GM12878 (cell line): ENCODE results near the gene KLRG1. TPM values are rescaled to one million over a fixed set of nuclear protein-coding genes. Genes with fewer than 3 reads are reported as not detected.

ENCODE experiments used
- ATAC-seq: fragments of 200-7000 bp; cut with Tn5 transposase; 3 replicates; pipeline ENCODE4 v1.9.1; 2020; ENCODE audit warnings: mild to moderate bottlenecking, moderate library complexity
- BruUV-seq: library from RNA; stranded (reverse); fragments of 400-500 nt; replicated peaks from 2 replicates; lab custom pipeline; 2021; lab: Mats Ljungman, UMichigan
- CTCF ChIA-PET: fragments of 300-600 bp; sonication (Branson Sonifier 250); formaldehyde crosslinking; extraction: SDS; loops from one replicate; lab custom pipeline; 2021; ENCODE audit warnings: inconsistent platforms; lab: Yijun Ruan, JAX
- POLR2A ChIA-PET: fragments of 350-600 bp; formaldehyde crosslinking; extraction: SDS; loops from one replicate; lab custom pipeline; 2021; ENCODE audit warnings: inconsistent platforms; lab: Charles Lee
- RAD21 ChIA-PET: fragments of 300-600 bp; sonication (Branson Sonifier 250); formaldehyde crosslinking; loops from one replicate; lab custom pipeline; 2023; ENCODE audit warnings: antibody characterized with exemption; ENCODE audit not compliant: unreplicated experiment; lab: Charles Lee
- SMC1A ChIA-PET: fragments of 300-600 bp; sonication (Branson Sonifier 250); formaldehyde crosslinking; loops from one replicate; lab custom pipeline; 2023; ENCODE audit not compliant: unreplicated experiment, uncharacterized antibody; lab: Charles Lee
- DNase-seq: peaks from one replicate; pipeline ENCODE4 v3.0.0-alpha.2; 2011; ENCODE audit warnings: low read depth, low spot score
- FAIRE-seq: peaks from 3 replicates; lab custom pipeline; 2011; peaks lifted over from hg19 to GRCh38; lab: Jason Lieb, UNC
- H2AFZ ChIP-seq: 2 replicates; pipeline ENCODE4 v1.6.0; 2011; ENCODE audit warnings: low read depth, low read length, control low read depth; ENCODE audit not compliant: control insufficient read depth
- H3K27ac ChIP-seq: 2 replicates; pipeline ENCODE4 v1.5.1; 2011; ENCODE audit warnings: control low read depth; ENCODE audit not compliant: control insufficient read depth, insufficient read depth
- H3K27me3 ChIP-seq, 2 experiments: replicated peaks in 1 of 2; 2 replicates each; pipeline versions ENCODE4 v1.6.0 to v1.6.1; 2011; ENCODE audit warnings: low read length in 1 of 2; ENCODE audit not compliant: control insufficient read depth in 2 of 2, insufficient read depth in 2 of 2
- H3K36me3 ChIP-seq, 2 experiments: 2 replicates each; pipeline ENCODE4 v1.5.1; 2011; ENCODE audit warnings: low read length in 1 of 2; ENCODE audit not compliant: control insufficient read depth in 2 of 2, insufficient read depth in 2 of 2
- H3K4me1 ChIP-seq: 2 replicates; pipeline ENCODE4 v1.6.1; 2011; ENCODE audit warnings: mild to moderate bottlenecking, low read length, moderate library complexity, mixed read lengths; ENCODE audit not compliant: control insufficient read depth, insufficient read depth
- H3K4me2 ChIP-seq: 2 replicates; pipeline ENCODE4 v1.6.0; 2011; ENCODE audit warnings: control low read depth; ENCODE audit not compliant: control insufficient read depth, insufficient read depth
- H3K4me3 ChIP-seq: fragments of 200-600 bp; sonication (generic); 2 replicates; pipeline ENCODE4 v1.5.1; 2016
- H3K79me2 ChIP-seq: 2 replicates; pipeline ENCODE4 v1.6.0; 2011; ENCODE audit warnings: low read length; ENCODE audit not compliant: control insufficient read depth, insufficient read depth
- H3K9ac ChIP-seq: 2 replicates; pipeline ENCODE4 v1.8.0; 2011; ENCODE audit warnings: low read length, control low read depth, mixed read lengths; ENCODE audit not compliant: control insufficient read depth, insufficient read depth
- H3K9me3 ChIP-seq: replicated peaks from 3 replicates; pipeline ENCODE4 v1.5.1; 2011; ENCODE audit warnings: mild to moderate bottlenecking, low read length; ENCODE audit not compliant: control insufficient read depth, insufficient read depth
- H4K20me1 ChIP-seq: 2 replicates; pipeline ENCODE4 v1.6.0; 2011; ENCODE audit not compliant: control insufficient read depth, insufficient read depth
- CEBPB ChIP-seq, 2 experiments: fragments of 150-350 bp in 1 of 2; IDR thresholded peaks; 2 replicates each; pipeline ENCODE4 v1.6.1; 2012 to 2014; ENCODE audit warnings: low read depth in 2 of 2, low read length in 2 of 2, borderline replicate concordance in 1 of 2, inconsistent platforms in 1 of 2
- CHD4 ChIP-seq: fragments of 200-600 bp; sonication (generic); IDR thresholded peaks from 2 replicates; pipeline ENCODE4 v1.6.1; 2016; ENCODE audit warnings: mild to moderate bottlenecking
- FOXM1 ChIP-seq: IDR thresholded peaks from 2 replicates; pipeline ENCODE4 v1.6.1; 2012; ENCODE audit warnings: low read depth, mild to moderate bottlenecking, inconsistent platforms, low read length, moderate library complexity
- MLLT1 ChIP-seq: fragments of 450-650 bp; IDR thresholded peaks from 2 replicates; pipeline ENCODE4 v1.6.1; 2016; ENCODE audit warnings: mild to moderate bottlenecking
- RCOR1 ChIP-seq: conservative IDR thresholded peaks from 2 replicates; pipeline ENCODE4 v1.6.1; 2012; ENCODE audit warnings: low read depth, low read length, improper control_type of control experiment
- STAT1 ChIP-seq: fragments of 450-650 bp; conservative IDR thresholded peaks from 2 replicates; pipeline ENCODE4 v1.6.1; 2014; ENCODE audit warnings: antibody characterized with exemption, mild to moderate bottlenecking
- USF2 ChIP-seq: IDR thresholded peaks from 2 replicates; pipeline ENCODE4 v1.6.1; 2011; ENCODE audit warnings: low read depth, low read length, improper control_type of control experiment, borderline replicate concordance
- ZNF207 ChIP-seq: fragments of 450-650 bp; IDR thresholded peaks from 2 replicates; pipeline ENCODE4 v1.6.1; 2014; ENCODE audit warnings: antibody characterized with exemption, mild to moderate bottlenecking, borderline replicate concordance
- WGBS: methylation state at CpG from one replicate; pipeline ENCODE4 v1.1.6; 2016; ENCODE audit warnings: low lambda C conversion rate; ENCODE audit not compliant: insufficient replicate concordance, insufficient coverage; ENCODE audit errors: missing lambda C conversion rate; 5-methylcytosine and 5-hydroxymethylcytosine counted together
- in situ Hi-C: fragments of 300-500 bp; cut with MboI; formaldehyde crosslinking; loops from 9 replicates; pipeline ENCODE4 v1.14.3; 2018; ENCODE audit warnings: mixed read lengths
- intact Hi-C: fragments of 100-400 bp; cut with micrococcal nuclease; formaldehyde crosslinking; loops from one replicate; pipeline ENCODE4 v1.14.2; 2022; ENCODE audit not compliant: unreplicated experiment
- polyA plus RNA-seq, 11 experiments: library from polyadenylated mRNA; depleted of rRNA in 4 of 11; unstranded in 6 of 11; stranded (reverse) in 5 of 11; fragments of >200 nt; fragmentation: Nextera tagmentation in 4 of 11; fragmentation: Illumina TruSeq in 1 of 11; extraction: Ambion mirVana in 4 of 11; extraction: Trizol in 1 of 11; gene quantifications; 1 replicate in 1 of 11; 2 replicates in 10 of 11; pipeline versions ENCODE4 v1.2.1 to v1.2.3, GENCODE V29; 2011 to 2016; ENCODE audit warnings: inconsistent platforms in 2 of 11, missing spikeins in 2 of 11, low read depth in 1 of 11
- total RNA-seq, 4 experiments: library from RNA; depleted of rRNA in 3 of 4; stranded (reverse); fragments of >200 nt in 3 of 4; fragmentation: Illumina TruSeq in 1 of 4; extraction: Trizol in 1 of 4; gene quantifications; 2 replicates each; pipeline versions ENCODE4 v1.2.1 to v1.2.3, GENCODE V29; 2013 to 2021

KLRG1 gene
- total and polyA plus RNA-seq, 10 of the 15 experiments (the other 5 are each of a cell fraction or from before 2014, with no cell fraction given) = 2.3 to 6.5 (median 3.9) TPM

DNA sequence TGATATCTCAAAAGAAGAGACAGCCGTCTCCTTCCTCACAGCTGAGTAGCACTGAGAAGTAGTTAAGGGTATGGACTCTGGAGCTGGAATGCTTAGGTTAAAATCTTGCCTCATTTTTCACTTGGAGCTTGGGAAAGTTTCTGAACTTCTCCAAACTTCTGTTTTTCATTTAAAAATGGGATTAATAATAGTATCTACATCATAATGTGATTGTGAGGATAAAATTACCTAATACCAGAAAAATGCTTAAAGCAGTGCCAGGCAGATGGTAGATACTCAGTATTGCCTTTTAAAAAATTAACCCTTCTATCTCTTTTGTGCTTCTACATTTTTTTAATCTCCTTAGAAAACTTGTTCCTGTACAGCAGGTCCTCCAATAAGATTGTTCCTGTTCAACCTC lies 63.3 kb downstream of the KLRG1 start:
- Histone ChIP-seq H3K4me1 (no peaks in the 10 kb centered on the region), H3K36me3 (no peaks in the 10 kb centered on the region), H3K27me3 (peaks cover 0 to 3% of the 10 kb centered on the region in 2 experiments; a peak in 3 of 4 replicates), H3K4me3 (no peak overlapping the region), H3K27ac (no peak overlapping the region), H3K4me2 (no peak overlapping the region), H2AFZ (no peak overlapping the region), H4K20me1 (no peaks in the 10 kb centered on the region), H3K9ac (no peak overlapping the region), H3K79me2 (no peaks in the 10 kb centered on the region), H3K9me3 (no peaks in the 10 kb centered on the region)
- intact Hi-C loops (no loop called here), in situ Hi-C loops (no loop called here)
- ChIA-PET CTCF (interaction anchor here (1.1 kb wide), 1 partner anchor 371 kb away, joined by 3 read pairs; no protein-coding TSS in a partner anchor), SMC1A (interaction anchor here (0.6 kb wide), 1 partner anchor 22 kb away, joined by 3 read pairs; no protein-coding TSS in a partner anchor), RAD21 (no interaction called here), POLR2A (no interaction called here)
- no peak for TF ChIP-seq RCOR1
- TF ChIP-seq STAT1 = no peak
- no peak for TF ChIP-seq MLLT1
- TF ChIP-seq USF2 = no peak
- TF ChIP-seq CHD4 = no peak
- TF ChIP-seq ZNF207 = no peak
- TF ChIP-seq CEBPB (IDR thresholded peaks at IDR 0.05; ENCODE audit: borderline replicate concordance in 1 of 2, low read depth in 2 of 2, low read length in 2 of 2) = no peak
- no peak for TF ChIP-seq FOXM1
- ATAC-seq (no peak), FAIRE-seq (no peak), DNase-seq (no peak)
- no TSS peak for BruUV-seq
- 47% methylated on average over 1 of the region's 1 CpG for WGBS

Other genes with a start within 250 kb of the KLRG1 start
- not detected in 2 replicates for gene A2ML1, start 166.9 kb upstream of the KLRG1 start, total RNA-seq (2014; rRNA removed)
- gene A2ML1, start 166.9 kb upstream of the KLRG1 start, total RNA-seq (2014; rRNA removed; fragmentation: Illumina TruSeq; extraction: Trizol) = not detected in 2 replicates
- not detected in 2 replicates for gene A2ML1, start 166.9 kb upstream of the KLRG1 start, total RNA-seq (2021)
- not detected in 2 replicates for gene A2ML1, start 166.9 kb upstream of the KLRG1 start, polyA plus RNA-seq (2011; rRNA removed)
- not detected in 2 replicates for gene A2ML1, start 166.9 kb upstream of the KLRG1 start, polyA plus RNA-seq (2014; fragmentation: Illumina TruSeq; extraction: Trizol)
- not detected for gene A2ML1, start 166.9 kb upstream of the KLRG1 start, polyA plus RNA-seq (2014; fragmentation: Nextera tagmentation; extraction: Ambion mirVana)
- gene A2ML1, start 166.9 kb upstream of the KLRG1 start, polyA plus RNA-seq (2014; rRNA removed) = not detected in 2 replicates
- gene A2ML1, start 166.9 kb upstream of the KLRG1 start, polyA plus RNA-seq (2016; fragmentation: Nextera tagmentation; extraction: Ambion mirVana) = not detected
- 1.7 and 2.0 TPM in 2 replicates for gene PHC1, start 75.0 kb upstream of the KLRG1 start, total RNA-seq (2014; rRNA removed)
- gene PHC1, start 75.0 kb upstream of the KLRG1 start, total RNA-seq (2014; rRNA removed; fragmentation: Illumina TruSeq; extraction: Trizol) = 1.9 and 2.1 TPM in 2 replicates
- gene PHC1, start 75.0 kb upstream of the KLRG1 start, total RNA-seq (2021) = 3.1 and 5.2 TPM in 2 replicates
- gene PHC1, start 75.0 kb upstream of the KLRG1 start, polyA plus RNA-seq (2011; rRNA removed) = 12.9 and 16.3 TPM in 2 replicates
- gene PHC1, start 75.0 kb upstream of the KLRG1 start, polyA plus RNA-seq (2014; fragmentation: Illumina TruSeq; extraction: Trizol) = 3.6 and 4.2 TPM in 2 replicates
- gene PHC1, start 75.0 kb upstream of the KLRG1 start, polyA plus RNA-seq (2014; fragmentation: Nextera tagmentation; extraction: Ambion mirVana) = under 1 TPM; 0.50 to 0.64 TPM
- gene PHC1, start 75.0 kb upstream of the KLRG1 start, polyA plus RNA-seq (2014; rRNA removed) = 2.9 and 3.6 TPM in 2 replicates
- 1 to 10 TPM; 1.5 to 2.4 TPM for gene PHC1, start 75.0 kb upstream of the KLRG1 start, polyA plus RNA-seq (2016; fragmentation: Nextera tagmentation; extraction: Ambion mirVana)
- gene M6PR, start 39.9 kb upstream of the KLRG1 start, total RNA-seq (2014; rRNA removed) = 203 and 209 TPM in 2 replicates
- gene M6PR, start 39.9 kb upstream of the KLRG1 start, total RNA-seq (2014; rRNA removed; fragmentation: Illumina TruSeq; extraction: Trizol) = 126 and 139 TPM in 2 replicates
- 134 and 135 TPM in 2 replicates for gene M6PR, start 39.9 kb upstream of the KLRG1 start, total RNA-seq (2021)
- 175 and 192 TPM in 2 replicates for gene M6PR, start 39.9 kb upstream of the KLRG1 start, polyA plus RNA-seq (2011; rRNA removed)
- gene M6PR, start 39.9 kb upstream of the KLRG1 start, polyA plus RNA-seq (2014; fragmentation: Illumina TruSeq; extraction: Trizol) = 146 and 160 TPM in 2 replicates
- gene M6PR, start 39.9 kb upstream of the KLRG1 start, polyA plus RNA-seq (2014; fragmentation: Nextera tagmentation; extraction: Ambion mirVana) = 100 to 1,000 TPM in 1 of 2 experiments, 10 to 100 TPM in 1; 65.4 to 101 TPM
- gene M6PR, start 39.9 kb upstream of the KLRG1 start, polyA plus RNA-seq (2014; rRNA removed) = 103 and 113 TPM in 2 replicates
- gene M6PR, start 39.9 kb upstream of the KLRG1 start, polyA plus RNA-seq (2016; fragmentation: Nextera tagmentation; extraction: Ambion mirVana) = 100 to 1,000 TPM; 138 to 151 TPM
- gene A2M, start 126.4 kb downstream of the KLRG1 start, total RNA-seq (2014; rRNA removed) = not detected in 2 replicates
- not detected in 2 replicates for gene A2M, start 126.4 kb downstream of the KLRG1 start, total RNA-seq (2014; rRNA removed; fragmentation: Illumina TruSeq; extraction: Trizol)
- gene A2M, start 126.4 kb downstream of the KLRG1 start, total RNA-seq (2021) = 2.0 and 3.5 TPM in 2 replicates
- 0.04 and 0.10 TPM in 2 replicates for gene A2M, start 126.4 kb downstream of the KLRG1 start, polyA plus RNA-seq (2011; rRNA removed)
- gene A2M, start 126.4 kb downstream of the KLRG1 start, polyA plus RNA-seq (2014; fragmentation: Illumina TruSeq; extraction: Trizol) = not detected in 2 replicates
- gene A2M, start 126.4 kb downstream of the KLRG1 start, polyA plus RNA-seq (2014; fragmentation: Nextera tagmentation; extraction: Ambion mirVana) = not detected
- 0.03 TPM in 1 of 2 replicates, not detected in the other for gene A2M, start 126.4 kb downstream of the KLRG1 start, polyA plus RNA-seq (2014; rRNA removed)
- under 1 TPM; 0.20 to 0.69 TPM for gene A2M, start 126.4 kb downstream of the KLRG1 start, polyA plus RNA-seq (2016; fragmentation: Nextera tagmentation; extraction: Ambion mirVana)
- not detected in 2 replicates for gene PZP, start 218.8 kb downstream of the KLRG1 start, total RNA-seq (2014; rRNA removed)
- not detected in 2 replicates for gene PZP, start 218.8 kb downstream of the KLRG1 start, total RNA-seq (2014; rRNA removed; fragmentation: Illumina TruSeq; extraction: Trizol)
- not detected in 2 replicates for gene PZP, start 218.8 kb downstream of the KLRG1 start, total RNA-seq (2021)
- gene PZP, start 218.8 kb downstream of the KLRG1 start, polyA plus RNA-seq (2011; rRNA removed) = not detected in 2 replicates
- not detected in 2 replicates for gene PZP, start 218.8 kb downstream of the KLRG1 start, polyA plus RNA-seq (2014; fragmentation: Illumina TruSeq; extraction: Trizol)
- not detected for gene PZP, start 218.8 kb downstream of the KLRG1 start, polyA plus RNA-seq (2014; fragmentation: Nextera tagmentation; extraction: Ambion mirVana)
- gene PZP, start 218.8 kb downstream of the KLRG1 start, polyA plus RNA-seq (2014; rRNA removed) = not detected in 2 replicates
- not detected for gene PZP, start 218.8 kb downstream of the KLRG1 start, polyA plus RNA-seq (2016; fragmentation: Nextera tagmentation; extraction: Ambion mirVana)